NCI-H446 treated with DMSO at 0.1 percent for 48 hours (cell line): ENCODE measurements around the gene RBMXL3.

ENCODE experiments used
- DNase-seq: peaks from one replicate; lab custom pipeline; 2025; lab: John Stamatoyannopoulos, UW

Gene RBMXL3

GRCh38 chrX:115233497-115234455 lies 44.6 kb downstream of the RBMXL3 start, which contains the start of gene LRCH2:
Gene LRCH2 (minus strand): TSS chrX:115234096. CDS start chrX:115234041, 55 bp downstream.
- DNase-seq: no peak

GRCh38 chrX:115234461-115234860 lies 45.3 kb downstream of the RBMXL3 start:
- no peak for DNase-seq

- DNase-seq: no peak
Measured at GRCh38 chrX:115236560-115236959, 47.4 kb downstream of the RBMXL3 start.

DNA sequence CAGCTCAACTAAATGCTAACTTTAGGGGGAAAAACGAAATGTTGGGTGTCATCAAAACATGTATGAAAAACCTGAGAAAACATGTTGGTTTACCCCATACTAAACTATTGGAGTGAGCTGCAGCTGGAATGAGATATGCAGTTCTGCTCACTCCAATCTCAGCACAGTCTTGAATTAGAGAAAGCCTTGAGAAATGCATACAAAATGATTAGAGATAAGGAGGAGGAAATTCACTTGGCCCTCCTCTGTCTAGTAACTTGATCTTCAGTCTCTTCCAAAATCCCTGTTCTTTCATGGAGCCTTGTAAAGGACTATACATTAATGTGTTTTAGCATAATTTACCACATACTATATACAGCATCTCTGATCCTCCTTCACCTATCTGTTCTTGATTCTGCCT lies 47.8 kb downstream of the RBMXL3 start:
- DNase-seq: no peak
